GM19035 (cell line): ENCODE data around the gene COL18A1.
"Not testable (repeated sequence)": the region's sequence is repeated elsewhere in the genome, so short reads cannot be mapped to it uniquely, and the experiment has no call there.

Experiments used
- ATAC-seq: cut with Tn5 transposase; IDR thresholded peaks from one replicate; pipeline ENCODE4 v1.9.1; 2021; ENCODE audit not compliant: unreplicated experiment

The COL18A1 gene

GRCh38 chr21:45366931-45367401 is 38.0 kb upstream of the COL18A1 start:
- no peak for ATAC-seq

GRCh38 chr21:45367402-45368351 is 37.3 kb upstream of the COL18A1 start:
- no peak for ATAC-seq

- ATAC-seq = not testable (repeated sequence)
Observed at GRCh38 chr21:45369018-45369417, 35.9 kb upstream of the COL18A1 start.

- no peak for ATAC-seq
Observed at GRCh38 chr21:45370575-45370974, 34.4 kb upstream of the COL18A1 start.

- no peak for ATAC-seq
Observed at GRCh38 chr21:45371081-45371480, 33.9 kb upstream of the COL18A1 start.

- ATAC-seq = no peak
Observed at GRCh38 chr21:45371655-45372054, 33.3 kb upstream of the COL18A1 start.

- no peak for ATAC-seq
Observed at GRCh38 chr21:45372732-45373355, 32.1 kb upstream of the COL18A1 start.

GRCh38 chr21:45373991-45374816 is 30.8 kb upstream of the COL18A1 start:
- ATAC-seq = no peak

GRCh38 chr21:45374826-45375455 is 30.0 kb upstream of the COL18A1 start:
- ATAC-seq = no peak

GRCh38 chr21:45376459-45377324 is 28.3 kb upstream of the COL18A1 start:
- no peak for ATAC-seq

GRCh38 chr21:45377325-45377709 is 27.6 kb upstream of the COL18A1 start:
- no peak for ATAC-seq

- ATAC-seq = no peak
Observed at GRCh38 chr21:45377866-45378257, 27.1 kb upstream of the COL18A1 start.

GRCh38 chr21:45378258-45378966 is 26.6 kb upstream of the COL18A1 start:
- ATAC-seq = no peak

GRCh38 chr21:45379171-45379900 is 25.6 kb upstream of the COL18A1 start:
- no peak for ATAC-seq

GRCh38 chr21:45379901-45380330 is 25.0 kb upstream of the COL18A1 start:
- ATAC-seq = no peak

- no peak for ATAC-seq
Observed at GRCh38 chr21:45380566-45380965, 24.4 kb upstream of the COL18A1 start.

- ATAC-seq = no peak
Observed at GRCh38 chr21:45381036-45381787, 23.8 kb upstream of the COL18A1 start.
